ENCODE data around the gene DHFR2.

- TF ChIP-seq CTCF (IDR thresholded peaks at IDR 0.05) (no peak), POLR2AphosphoS5 (IDR thresholded peaks at IDR 0.05) (no peak), POLR2A (IDR thresholded peaks at IDR 0.05) (no peak)
Observed at GRCh38 chr3:94070341-94070911, 7.7 kb upstream of the DHFR2 start.

All from sigmoid colon (tissue), 4 donors.